ENCODE measurements around the gene RALB.

The RALB gene

DNA sequence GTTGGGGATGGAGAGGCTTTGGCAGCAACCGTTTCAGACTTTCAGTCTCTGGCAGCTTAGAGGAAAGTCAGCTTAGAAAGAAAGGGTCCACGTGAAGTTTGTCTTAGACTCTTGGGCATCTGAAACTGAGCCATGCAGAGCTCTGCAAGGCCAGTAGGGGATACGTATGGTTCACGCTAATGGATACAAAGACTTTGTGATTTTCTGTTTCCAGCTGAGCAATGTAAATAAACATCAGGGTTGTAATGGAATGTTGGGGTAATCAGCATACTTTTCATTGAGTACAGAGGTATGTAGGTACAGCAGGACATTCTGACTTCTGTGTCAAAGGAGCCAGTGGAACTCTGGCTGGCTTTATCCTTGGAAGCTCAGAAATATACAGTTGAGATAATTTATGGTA, 31.0 kb downstream of the RALB start:
- Histone ChIP-seq H3K27me3 (ENCODE audit: insufficient read depth, low read length) (no peaks in the 10 kb centered on the region), H3K27ac (ENCODE audit: low read depth, low read length) (no peak overlapping the region), H2AFZ (ENCODE audit: low read length, unreplicated experiment) (no peak overlapping the region), H3K36me3 (ENCODE audit: insufficient read depth, low read length) (peaks cover 7% of the 10 kb centered on the region; the same call in 1 of the 2 replicates), H3K4me1 (ENCODE audit: control insufficient read depth, insufficient read depth, low read length, unreplicated experiment) (peaks cover 16% of the 10 kb centered on the region), H3K79me2 (ENCODE audit: control insufficient read depth, insufficient read depth, low read length, unreplicated experiment) (peaks cover 8% of the 10 kb centered on the region), H3K4me3 (ENCODE audit: low read depth, low read length) (no peak overlapping the region)

GRCh38 chr2:120285056-120285455, 32.4 kb downstream of the RALB start:
- H3K4me1 ChIP-seq (ENCODE audit: control insufficient read depth, insufficient read depth, low read length, unreplicated experiment): peaks cover 16% of the 10 kb centered on the region
- H3K4me3 ChIP-seq (ENCODE audit: low read depth, low read length): no peak overlapping the region
- H3K36me3 ChIP-seq (ENCODE audit: insufficient read depth, low read length): peaks cover 9% of the 10 kb centered on the region; the same call in 1 of the 2 replicates
- no peaks in the 10 kb centered on the region for H3K27me3 ChIP-seq (ENCODE audit: insufficient read depth, low read length)
- H2AFZ ChIP-seq (ENCODE audit: low read length, unreplicated experiment): no peak overlapping the region
- H3K79me2 ChIP-seq (ENCODE audit: control insufficient read depth, insufficient read depth, low read length, unreplicated experiment): peaks cover 6% of the 10 kb centered on the region
- no peak overlapping the region for H3K27ac ChIP-seq (ENCODE audit: low read depth, low read length)

- Histone ChIP-seq H2AFZ (ENCODE audit: low read length, unreplicated experiment) (no peak overlapping the region), H3K27ac (ENCODE audit: low read depth, low read length) (peak overlapping the region; percentile 48), H3K4me1 (ENCODE audit: control insufficient read depth, insufficient read depth, low read length, unreplicated experiment) (peaks cover 21% of the 10 kb centered on the region), H3K79me2 (ENCODE audit: control insufficient read depth, insufficient read depth, low read length, unreplicated experiment) (peaks cover 4% of the 10 kb centered on the region), H3K36me3 (ENCODE audit: insufficient read depth, low read length) (peaks cover 9% of the 10 kb centered on the region; the same call in 1 of the 2 replicates), H3K4me3 (ENCODE audit: low read depth, low read length) (no peak overlapping the region), H3K27me3 (ENCODE audit: insufficient read depth, low read length) (no peaks in the 10 kb centered on the region)
Measured at GRCh38 chr2:120287183-120288015, 34.7 kb downstream of the RALB start.

- peaks cover 4% of the 10 kb centered on the region for H3K79me2 ChIP-seq (ENCODE audit: control insufficient read depth, insufficient read depth, low read length, unreplicated experiment)
- peak overlapping the region; percentile 48; the same call in 1 of the 2 replicates for H3K27ac ChIP-seq (ENCODE audit: low read depth, low read length)
- H3K4me3 ChIP-seq (ENCODE audit: low read depth, low read length): no peak overlapping the region
- H3K27me3 ChIP-seq (ENCODE audit: insufficient read depth, low read length): no peaks in the 10 kb centered on the region
- peaks cover 9% of the 10 kb centered on the region; the same call in 1 of the 2 replicates for H3K36me3 ChIP-seq (ENCODE audit: insufficient read depth, low read length)
- peaks cover 21% of the 10 kb centered on the region for H3K4me1 ChIP-seq (ENCODE audit: control insufficient read depth, insufficient read depth, low read length, unreplicated experiment)
- H2AFZ ChIP-seq (ENCODE audit: low read length, unreplicated experiment): no peak overlapping the region
Measured at GRCh38 chr2:120288016-120288373, 35.3 kb downstream of the RALB start.

DNA sequence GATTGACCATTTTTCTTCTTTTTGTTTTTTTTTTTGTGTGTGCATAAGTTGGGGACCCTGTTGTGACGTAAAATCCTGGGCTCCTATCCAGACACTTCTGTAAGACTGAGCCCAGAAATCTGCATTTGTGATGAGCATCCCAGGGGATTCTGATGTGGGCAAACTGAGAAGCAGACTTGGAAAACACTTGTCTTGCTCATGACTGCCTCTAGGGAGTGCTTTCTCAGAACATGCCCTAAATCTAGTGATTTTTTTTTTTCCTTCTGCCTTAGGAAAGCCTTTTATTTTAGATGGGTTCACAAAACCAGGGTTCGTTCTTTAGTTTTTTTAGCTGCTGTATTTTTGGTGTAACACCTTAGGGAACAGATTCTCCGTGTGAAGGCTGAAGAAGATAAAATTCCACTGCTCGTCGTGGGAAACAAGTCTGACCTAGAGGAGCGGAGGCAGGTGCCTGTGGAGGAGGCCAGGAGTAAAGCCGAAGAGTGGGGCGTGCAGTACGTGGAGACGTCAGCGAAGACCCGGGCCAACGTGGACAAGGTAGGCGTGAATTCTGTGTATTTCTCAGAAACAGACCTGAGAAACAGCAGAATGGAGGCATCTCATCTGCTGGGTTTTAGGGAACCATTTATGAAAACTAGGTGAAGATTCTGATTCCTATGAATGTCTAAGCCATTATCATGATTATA, 36.7 kb downstream of the RALB start:
- Histone ChIP-seq H3K36me3 (ENCODE audit: insufficient read depth, low read length) (peaks cover 17% of the 10 kb centered on the region; the same call in 1 of the 2 replicates), H2AFZ (ENCODE audit: low read length, unreplicated experiment) (no peak overlapping the region), H3K79me2 (ENCODE audit: control insufficient read depth, insufficient read depth, low read length, unreplicated experiment) (peaks cover 4% of the 10 kb centered on the region), H3K27me3 (ENCODE audit: insufficient read depth, low read length) (no peaks in the 10 kb centered on the region), H3K4me3 (ENCODE audit: low read depth, low read length) (no peak overlapping the region), H3K4me1 (ENCODE audit: control insufficient read depth, insufficient read depth, low read length, unreplicated experiment) (peaks cover 21% of the 10 kb centered on the region), H3K27ac (ENCODE audit: low read depth, low read length) (no peak overlapping the region)

- peaks cover 21% of the 10 kb centered on the region for H3K4me1 ChIP-seq (ENCODE audit: control insufficient read depth, insufficient read depth, low read length, unreplicated experiment)
- H3K79me2 ChIP-seq (ENCODE audit: control insufficient read depth, insufficient read depth, low read length, unreplicated experiment): peaks cover 4% of the 10 kb centered on the region
- H2AFZ ChIP-seq (ENCODE audit: low read length, unreplicated experiment): no peak overlapping the region
- no peaks in the 10 kb centered on the region for H3K27me3 ChIP-seq (ENCODE audit: insufficient read depth, low read length)
- no peak overlapping the region for H3K4me3 ChIP-seq (ENCODE audit: low read depth, low read length)
- no peak overlapping the region for H3K27ac ChIP-seq (ENCODE audit: low read depth, low read length)
- H3K36me3 ChIP-seq (ENCODE audit: insufficient read depth, low read length): peaks cover 14% of the 10 kb centered on the region; the same call in 1 of the 2 replicates
Measured at GRCh38 chr2:120290737-120291136, 38.1 kb downstream of the RALB start.

- H2AFZ ChIP-seq (ENCODE audit: low read length, unreplicated experiment): no peak overlapping the region
- no peak overlapping the region for H3K4me3 ChIP-seq (ENCODE audit: low read depth, low read length)
- peaks cover 18% of the 10 kb centered on the region for H3K4me1 ChIP-seq (ENCODE audit: control insufficient read depth, insufficient read depth, low read length, unreplicated experiment)
- H3K27ac ChIP-seq (ENCODE audit: low read depth, low read length): no peak overlapping the region
- H3K79me2 ChIP-seq (ENCODE audit: control insufficient read depth, insufficient read depth, low read length, unreplicated experiment): peaks cover 4% of the 10 kb centered on the region
- H3K36me3 ChIP-seq (ENCODE audit: insufficient read depth, low read length): peaks cover 14% of the 10 kb centered on the region; the same call in 1 of the 2 replicates
- no peaks in the 10 kb centered on the region for H3K27me3 ChIP-seq (ENCODE audit: insufficient read depth, low read length)
Measured at GRCh38 chr2:120291401-120292311, 39.0 kb downstream of the RALB start.

DNA sequence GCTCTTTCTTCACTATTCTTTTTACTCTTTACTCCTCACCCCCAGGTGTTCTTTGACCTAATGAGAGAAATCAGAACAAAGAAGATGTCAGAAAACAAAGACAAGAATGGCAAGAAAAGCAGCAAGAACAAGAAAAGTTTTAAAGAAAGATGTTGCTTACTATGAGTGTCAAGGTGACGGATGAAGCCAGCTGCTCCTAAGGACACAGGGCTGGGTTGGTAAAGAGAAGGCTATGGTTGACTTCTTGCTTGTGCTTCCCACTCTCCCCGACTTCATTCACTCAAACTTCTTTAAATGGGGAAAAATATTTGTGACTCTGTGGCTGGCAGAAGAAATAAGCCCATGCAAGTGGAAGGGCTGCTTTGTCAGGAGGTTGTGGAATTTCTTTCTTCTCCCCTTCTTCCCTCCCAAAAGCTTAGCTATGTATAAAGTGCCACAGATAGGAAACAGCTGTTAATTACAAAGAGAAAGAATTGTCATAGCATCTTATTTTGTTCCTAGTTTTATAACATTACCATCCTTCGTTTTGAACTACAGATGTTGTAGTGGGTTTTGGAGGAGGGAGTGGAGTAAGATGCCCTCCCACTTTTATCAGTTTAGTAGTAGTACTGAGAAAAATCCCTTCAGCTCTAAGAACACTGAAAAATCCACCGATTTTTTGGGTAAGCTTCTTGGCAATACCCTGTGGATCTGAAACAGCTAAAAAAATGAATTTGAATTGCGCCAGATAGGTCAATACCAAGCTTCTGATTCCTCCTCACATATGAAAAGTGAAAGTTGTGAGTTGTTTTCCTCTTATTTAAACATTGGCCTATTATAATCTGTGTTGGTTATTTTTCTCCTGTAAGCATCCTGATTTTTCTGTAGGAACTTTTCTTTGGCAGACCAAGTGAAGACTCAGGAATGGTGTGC, 40.7 kb downstream of the RALB start:
- Histone ChIP-seq H3K27me3 (ENCODE audit: insufficient read depth, low read length) (no peaks in the 10 kb centered on the region), H3K4me3 (ENCODE audit: low read depth, low read length) (no peak overlapping the region), H3K27ac (ENCODE audit: low read depth, low read length) (no peak overlapping the region), H3K36me3 (ENCODE audit: insufficient read depth, low read length) (peaks cover 14% of the 10 kb centered on the region; the same call in 1 of the 2 replicates), H3K4me1 (ENCODE audit: control insufficient read depth, insufficient read depth, low read length, unreplicated experiment) (peaks cover 5% of the 10 kb centered on the region), H2AFZ (ENCODE audit: low read length, unreplicated experiment) (no peak overlapping the region), H3K79me2 (ENCODE audit: control insufficient read depth, insufficient read depth, low read length, unreplicated experiment) (no peaks in the 10 kb centered on the region)

- no peak overlapping the region for H2AFZ ChIP-seq (ENCODE audit: low read length, unreplicated experiment)
- H3K27ac ChIP-seq (ENCODE audit: low read depth, low read length): no peak overlapping the region
- H3K4me3 ChIP-seq (ENCODE audit: low read depth, low read length): no peak overlapping the region
- peaks cover 16% of the 10 kb centered on the region; the same call in 1 of the 2 replicates for H3K36me3 ChIP-seq (ENCODE audit: insufficient read depth, low read length)
- peaks cover 5% of the 10 kb centered on the region for H3K4me1 ChIP-seq (ENCODE audit: control insufficient read depth, insufficient read depth, low read length, unreplicated experiment)
- no peaks in the 10 kb centered on the region for H3K79me2 ChIP-seq (ENCODE audit: control insufficient read depth, insufficient read depth, low read length, unreplicated experiment)
- no peaks in the 10 kb centered on the region for H3K27me3 ChIP-seq (ENCODE audit: insufficient read depth, low read length)
Measured at GRCh38 chr2:120294008-120294340, 41.3 kb downstream of the RALB start.

All from ACC112 (cell line).